IPS DF 4.7 (cell line): ENCODE measurements around the gene INS.

Experiments
- DNase-seq: peaks from one replicate; pipeline ENCODE4 v3.0.0-alpha.2; 2013; ENCODE audit warnings: low spot score; ENCODE audit errors: extremely low read depth

The INS gene

GRCh38 chr11:2166091-2166851 is 5.3 kb upstream of the INS start:
- no peak for DNase-seq

DNA sequence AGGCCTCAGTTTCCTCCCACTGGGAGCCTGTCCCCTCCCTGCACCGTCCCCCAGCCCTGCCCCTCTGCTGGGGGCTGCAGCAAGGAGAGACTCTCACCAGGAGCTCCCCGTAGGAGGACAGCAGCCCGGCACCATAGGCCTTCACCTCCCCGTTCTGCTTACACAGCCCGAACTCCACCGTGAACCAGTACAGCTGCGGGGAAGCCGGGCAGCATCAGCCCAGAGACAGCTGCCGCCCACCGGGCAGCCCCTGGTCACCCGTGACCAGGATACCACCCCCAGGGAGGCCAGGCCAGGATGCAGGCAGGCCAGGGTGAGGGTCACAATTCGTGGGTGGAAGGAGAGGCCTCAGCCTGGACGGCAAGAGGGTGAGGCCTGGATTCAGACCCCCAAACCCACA is 4.6 kb upstream of the INS start:
- no peak for DNase-seq

GRCh38 chr11:2164861-2165555 is 4.0 kb upstream of the INS start:
- no peak for DNase-seq

DNA sequence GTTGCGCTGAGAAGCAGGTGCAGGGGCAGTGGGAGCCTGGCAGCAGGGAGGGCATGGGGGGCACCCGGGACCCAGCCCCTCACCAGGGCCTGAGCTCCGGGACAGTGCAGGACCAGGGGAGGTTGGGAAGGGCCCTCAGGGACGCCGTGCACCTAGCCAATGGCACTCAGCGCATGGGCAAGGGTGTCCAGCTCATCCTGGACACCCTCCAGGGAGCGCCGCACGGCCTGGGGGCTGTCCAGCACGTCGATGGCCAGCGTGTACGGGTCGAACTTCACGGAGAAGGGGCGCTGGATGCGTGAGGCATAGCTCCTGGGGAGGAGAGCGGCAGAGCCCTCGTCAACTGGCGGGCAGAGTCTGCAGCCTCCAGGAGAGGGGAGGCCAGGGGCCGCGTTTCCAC is 3.1 kb upstream of the INS start:
- no peak for DNase-seq

- no peak for DNase-seq
These were observed 2.5 kb upstream of the INS start for GRCh38 chr11:2163428-2163978.

GRCh38 chr11:2159536-2160413 is 1.2 kb downstream of the INS start:
- DNase-seq, result no peak

GRCh38 chr11:2158966-2159365 is 2.0 kb downstream of the INS start:
- DNase-seq, result no peak

DNA sequence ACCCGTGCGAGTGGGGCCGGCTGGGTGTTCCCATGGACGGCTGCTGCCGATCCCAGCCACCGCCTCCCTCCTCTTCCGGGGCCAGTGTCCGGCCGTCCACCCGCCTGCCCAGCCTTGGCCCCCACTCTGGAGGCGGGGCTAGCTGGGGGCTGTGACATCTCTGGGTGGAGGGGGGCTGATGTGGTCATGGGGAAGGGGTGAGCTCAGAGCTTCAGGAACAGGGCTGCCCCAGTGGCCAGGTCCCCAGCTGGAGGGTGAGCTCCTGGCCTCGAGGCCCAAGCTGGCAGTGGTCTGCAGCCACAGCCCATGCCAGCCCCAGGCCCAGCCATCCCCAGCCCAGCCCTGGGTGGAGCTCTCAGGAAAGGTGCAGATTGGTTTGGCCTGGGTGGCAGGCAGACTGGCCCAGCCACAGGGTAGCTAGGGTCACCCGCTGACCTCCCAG is 2.7 kb downstream of the INS start:
- no peak for DNase-seq

GRCh38 chr11:2157294-2158040 is 3.5 kb downstream of the INS start:
- no peak for DNase-seq

- no peak for DNase-seq
These were observed 4.4 kb downstream of the INS start for GRCh38 chr11:2156416-2157182.

GRCh38 chr11:2155511-2155910 is 5.5 kb downstream of the INS start:
- DNase-seq, result no peak

GRCh38 chr11:2154889-2155288 is 6.1 kb downstream of the INS start:
- DNase-seq, result no peak

DNA sequence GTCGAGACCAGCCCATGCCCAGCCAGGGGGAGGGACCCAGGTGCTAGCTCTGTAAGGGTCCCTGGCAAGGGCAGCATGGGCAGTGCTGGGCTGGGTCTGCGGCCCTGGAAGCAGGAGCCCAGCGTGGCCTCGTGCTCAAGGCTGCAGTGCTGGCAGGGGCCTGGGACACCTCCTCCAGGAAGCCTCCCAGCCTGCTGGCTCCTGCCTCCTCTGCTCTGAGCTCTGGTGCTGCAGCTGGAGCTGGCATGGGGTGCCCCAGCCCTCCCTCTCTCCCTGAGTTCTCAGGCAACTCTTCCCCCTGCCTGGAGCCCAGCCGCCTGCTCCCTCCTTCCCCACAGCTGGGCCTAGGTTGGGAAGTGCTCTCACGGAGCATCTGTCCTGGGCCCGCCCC is 6.8 kb downstream of the INS start:
- no peak for DNase-seq

DNA sequence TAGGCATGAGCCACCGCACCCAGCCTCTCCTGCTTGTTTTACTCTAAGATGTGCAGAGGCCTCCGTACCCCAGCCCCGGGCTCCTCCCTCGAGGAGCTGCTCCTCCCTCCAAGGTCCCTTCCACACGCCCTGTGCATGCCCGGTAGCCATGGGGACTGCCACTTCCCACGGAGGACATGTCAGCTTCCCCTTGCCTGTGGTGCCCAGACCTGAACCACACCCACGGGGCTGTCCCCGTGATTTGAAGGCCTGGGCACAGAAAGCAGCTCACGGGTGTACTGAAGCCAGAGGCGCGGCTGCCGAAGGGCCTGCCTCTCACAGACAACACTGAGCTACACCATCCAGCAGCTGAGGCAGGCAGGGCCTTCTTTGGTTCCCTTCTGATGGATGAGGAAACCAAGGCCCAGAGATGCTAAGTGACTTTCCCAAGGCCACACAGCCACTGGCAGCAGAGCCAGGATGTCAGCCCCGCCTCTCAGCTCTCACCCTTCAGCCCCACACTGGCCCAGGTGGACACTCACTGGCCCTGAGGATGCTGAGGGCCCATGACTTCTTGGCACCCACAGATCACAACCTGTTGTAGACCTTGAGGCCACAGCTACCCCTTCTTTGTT is 7.3 kb downstream of the INS start:
- DNase-seq, result no peak

- DNase-seq, result no peak
These were observed 9.3 kb downstream of the INS start for GRCh38 chr11:2151500-2152257.

- DNase-seq, result no peak
These were observed 10.9 kb downstream of the INS start for GRCh38 chr11:2149864-2150847.

GRCh38 chr11:2149460-2149859 is 11.5 kb downstream of the INS start:
- no peak for DNase-seq

DNA sequence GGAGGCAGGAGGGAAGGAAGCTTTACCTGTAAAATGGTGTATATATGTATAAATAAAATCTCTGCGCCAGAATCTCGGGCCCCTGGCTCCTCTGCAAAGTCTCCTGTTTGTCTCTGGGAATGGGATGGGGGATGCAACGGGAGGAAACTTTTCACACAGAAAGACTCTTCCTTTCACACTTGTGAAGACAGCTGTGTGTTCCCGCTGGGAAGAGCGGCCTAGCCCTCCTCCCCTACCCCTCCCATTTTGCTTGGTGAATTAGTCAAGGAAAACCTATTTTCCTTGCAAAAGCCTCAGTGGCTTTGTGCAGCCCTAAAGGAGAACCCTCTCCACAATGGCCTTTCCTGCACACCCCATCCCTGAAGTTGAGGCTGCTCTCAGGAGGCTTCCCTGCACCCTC is 12.4 kb downstream of the INS start:
- no peak for DNase-seq
